Right lobe of liver (tissue), 4 donors: Measurements from ENCODE around the gene LOXL3.

Experiments
- CTCF ChIP-seq, 4 donors: fragments of 200-600 bp in 3 of 4; fragments of 450-650 bp in 1 of 4; IDR thresholded peaks; one replicate each; pipeline versions ENCODE4 v1.5.1 to v1.8.0; 2016 to 2022; ENCODE audit warnings: antibody characterized with exemption in 4 of 4, mild to moderate bottlenecking in 2 of 4
- POLR2A ChIP-seq: fragments of 450-650 bp; IDR thresholded peaks from one replicate; pipeline ENCODE4 v1.6.1; 2017; ENCODE audit warnings: antibody characterized with exemption, mild to moderate bottlenecking
- donor health status: DM: no; HTN: no; CAD: no.
- donor health status: DM: no; HTN: no; CAD: no.
- donor health status: DM: no; HTN: yes; CAD: no.

- no peak for TF ChIP-seq CTCF (IDR thresholded peaks at IDR 0.05)
- TF ChIP-seq POLR2A: no peak
Observed at GRCh38 chr2:74567881-74568280, 14.1 kb upstream of the LOXL3 start.
